OCI-LY7 (cell line): ENCODE data around the gene FAM222A.

Experiments used
- CTCF ChIP-seq: fragments of 200-600 bp; sonication (generic); conservative IDR thresholded peaks from 2 replicates; pipeline ENCODE4 v1.5.1; 2014; ENCODE audit warnings: mild to moderate bottlenecking, antibody characterized with exemption, low read length, moderate library complexity, mixed read lengths
- EZH2phosphoT487 ChIP-seq: fragments of 200-600 bp; sonication (generic); IDR thresholded peaks from 2 replicates; pipeline ENCODE4 v1.6.1; 2018; ENCODE audit warnings: low read depth, borderline replicate concordance, mild to moderate bottlenecking, mixed run types, antibody characterized with exemption, low read length, moderate library complexity, mixed read lengths

DNA sequence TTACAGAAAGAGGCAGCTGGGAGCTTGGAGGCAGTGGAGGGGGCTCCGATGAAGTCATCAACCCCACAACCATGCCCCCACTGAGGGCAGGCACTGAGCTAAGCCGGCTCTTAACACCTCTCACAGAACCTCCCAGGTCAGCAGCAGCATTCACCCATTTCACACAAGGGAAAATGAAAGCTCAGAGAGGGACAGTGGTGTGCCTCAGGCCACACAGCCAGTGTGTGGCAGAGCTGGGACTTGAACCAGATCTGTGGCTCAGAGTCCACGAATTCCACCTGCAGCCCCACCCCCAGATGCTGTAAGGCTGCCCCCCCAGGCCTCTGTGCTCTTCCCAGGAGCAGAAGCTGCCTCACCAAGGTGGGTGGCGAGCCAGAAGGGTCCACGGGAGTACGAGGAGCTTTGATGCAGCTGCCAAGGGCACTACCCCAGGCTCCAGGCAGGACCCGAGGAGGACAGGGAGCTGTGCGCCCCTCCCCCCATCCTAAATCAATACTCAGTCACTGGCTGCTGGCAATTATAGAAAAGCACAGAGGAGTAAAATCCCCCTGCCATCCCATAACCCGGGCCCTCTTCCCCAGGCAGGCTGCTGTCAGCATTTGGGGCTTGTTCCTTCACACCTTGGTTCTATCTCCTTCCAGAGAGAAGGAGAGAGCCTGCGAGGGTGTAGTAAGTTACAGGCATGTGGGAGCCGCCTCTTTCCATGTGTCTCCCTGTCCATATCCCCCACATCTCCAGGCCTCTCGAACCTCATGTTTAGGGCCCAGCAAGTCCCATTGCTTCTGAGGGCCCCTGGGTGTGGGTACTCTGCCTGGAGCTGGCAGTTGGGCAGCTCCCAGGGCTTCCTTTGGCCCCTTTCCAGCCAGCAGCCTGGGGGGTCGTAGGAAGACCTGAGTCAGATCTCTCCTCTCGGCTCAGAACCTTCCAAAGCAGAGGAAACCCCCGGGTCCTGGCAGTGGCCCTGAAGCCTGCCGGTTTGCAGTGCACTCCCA, 47.6 kb downstream of the FAM222A start:
- TF ChIP-seq EZH2phosphoT487, result no peak
- no peak for TF ChIP-seq CTCF
